ENCODE data around the gene METTL5.
"Not testable (repeated sequence)": the region's sequence is repeated elsewhere in the genome, so short reads cannot be mapped to it uniquely, and the experiment has no call there.

Gene METTL5

GRCh38 chr2:169828141-169828811 lies 3.6 kb upstream of the METTL5 start:
- DNase-seq: peak; percentile 17

- DNase-seq: peak; percentile 87
Measured at GRCh38 chr2:169827272-169828140, 2.8 kb upstream of the METTL5 start, which contains the start of gene UBR3. UBR3 (plus strand) TSS chr2:169827454; CDS start chr2:169827508, 54 bp downstream.

- no peak for DNase-seq
Measured at GRCh38 chr2:169823996-169824372, 721 bp downstream of the METTL5 start.

- no peak for DNase-seq
Measured at GRCh38 chr2:169822785-169823392, 1.8 kb downstream of the METTL5 start.

- DNase-seq: no peak
Measured at GRCh38 chr2:169822036-169822435, 2.7 kb downstream of the METTL5 start.

- DNase-seq: not testable (repeated sequence)
Measured at GRCh38 chr2:169820101-169820500, 4.6 kb downstream of the METTL5 start.

GRCh38 chr2:169819106-169819505 lies 5.6 kb downstream of the METTL5 start:
- DNase-seq: no peak

GRCh38 chr2:169818241-169818640 lies 6.5 kb downstream of the METTL5 start:
- no peak for DNase-seq

- DNase-seq: not testable (repeated sequence)
Measured at GRCh38 chr2:169817369-169817768, 7.3 kb downstream of the METTL5 start.

- not testable (repeated sequence) for DNase-seq
Measured at GRCh38 chr2:169816961-169817360, 7.7 kb downstream of the METTL5 start.

- no peak for DNase-seq
Measured at GRCh38 chr2:169815849-169816248, 8.9 kb downstream of the METTL5 start.

- no peak for DNase-seq
Measured at GRCh38 chr2:169808221-169808620, 16.5 kb downstream of the METTL5 start.

- DNase-seq: no peak
Measured at GRCh38 chr2:169806586-169806985, 18.1 kb downstream of the METTL5 start.

GRCh38 chr2:169803480-169803879 lies 21.2 kb downstream of the METTL5 start:
- no peak for DNase-seq

GRCh38 chr2:169798718-169799592 lies 25.8 kb downstream of the METTL5 start, which contains the start of gene SSB:
SSB (plus strand) TSS chr2:169798871; CDS start chr2:169800961, 2,090 bp downstream.
- DNase-seq: peak; percentile 78

GRCh38 chr2:169798397-169798717 lies 26.3 kb downstream of the METTL5 start:
- no peak for DNase-seq

GRCh38 chr2:169797601-169798000 lies 27.1 kb downstream of the METTL5 start:
- DNase-seq: no peak

GRCh38 chr2:169796441-169796840 lies 28.3 kb downstream of the METTL5 start:
- DNase-seq: no peak

GRCh38 chr2:169795181-169795580 lies 29.5 kb downstream of the METTL5 start:
- DNase-seq: no peak

GRCh38 chr2:169790581-169790980 lies 34.1 kb downstream of the METTL5 start:
- no peak for DNase-seq

- no peak for DNase-seq
Measured at GRCh38 chr2:169782513-169782912, 42.2 kb downstream of the METTL5 start.

- no peak for DNase-seq
Measured at GRCh38 chr2:169781249-169782013, 43.3 kb downstream of the METTL5 start.
